ENCODE results near the gene RUNDC3A. TPM values are rescaled to one million over a fixed set of nuclear protein-coding genes. Genes with fewer than 3 reads are reported as not detected.

The RUNDC3A gene
- total RNA-seq, 1 experiment from 2014 or later = 5.2 TPM

- POLR2A ChIA-PET = interaction anchor here (0.7 kb wide), 2 partner anchors 91 to 160 kb away, joined by 3 to 4 read pairs; no protein-coding TSS in a partner anchor
Observed at GRCh38 chr17:44282264-44282663, 26.1 kb upstream of the RUNDC3A start.

GRCh38 chr17:44283344-44284023 lies 24.9 kb upstream of the RUNDC3A start:
- Mint-ChIP-seq H3K27me3 (ENCODE audit: low read depth) (no peaks in the 10 kb centered on the region; the same call in 1 of the 2 replicates), H3K27ac (no peak overlapping the region), H3K36me3 (no peaks in the 10 kb centered on the region), H3K9me3 (no peaks in the 10 kb centered on the region), H3K4me1 (peaks cover 22% of the 10 kb centered on the region), H3K4me3 (no peak overlapping the region)
- ChIA-PET POLR2A (no interaction called here), CTCF (no interaction called here)
- no peak for DNase-seq (ENCODE audit: low spot score)
- no peak for ATAC-seq
- TF ChIP-seq TEAD1 (CRISPR knock-in tag; IDR thresholded peaks at IDR 0.05) = no peak
- TF ChIP-seq HMGXB4 (CRISPR knock-in tag; IDR thresholded peaks at IDR 0.05) = no peak
- no peak for TF ChIP-seq AR (CRISPR knock-in tag; IDR thresholded peaks at IDR 0.05)
- TF ChIP-seq MYBL2 (CRISPR knock-in tag; IDR thresholded peaks at IDR 0.05) = no peak
- TF ChIP-seq ZNF121 (CRISPR knock-in tag; IDR thresholded peaks at IDR 0.05) = no peak
- no peak for TF ChIP-seq MAX (CRISPR knock-in tag; IDR thresholded peaks at IDR 0.05)
- TF ChIP-seq ERG (CRISPR knock-in tag; IDR thresholded peaks at IDR 0.05) = no peak
- TF ChIP-seq CREM (CRISPR knock-in tag; IDR thresholded peaks at IDR 0.05) = no peak
- no peak for TF ChIP-seq CREB1 (CRISPR knock-in tag; IDR thresholded peaks at IDR 0.05)
- TF ChIP-seq, protein P1, sequence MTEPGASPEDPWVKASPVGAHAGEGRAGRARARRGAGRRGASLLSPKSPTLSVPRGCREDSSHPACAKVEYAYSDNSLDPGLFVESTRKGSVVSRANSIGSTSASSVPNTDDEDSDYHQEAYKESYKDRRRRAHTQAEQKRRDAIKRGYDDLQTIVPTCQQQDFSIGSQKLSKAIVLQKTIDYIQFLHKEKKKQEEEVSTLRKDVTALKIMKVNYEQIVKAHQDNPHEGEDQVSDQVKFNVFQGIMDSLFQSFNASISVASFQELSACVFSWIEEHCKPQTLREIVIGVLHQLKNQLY (CRISPR knock-in tag; IDR thresholded peaks at IDR 0.05) = no peak
- TF ChIP-seq, protein P2, sequence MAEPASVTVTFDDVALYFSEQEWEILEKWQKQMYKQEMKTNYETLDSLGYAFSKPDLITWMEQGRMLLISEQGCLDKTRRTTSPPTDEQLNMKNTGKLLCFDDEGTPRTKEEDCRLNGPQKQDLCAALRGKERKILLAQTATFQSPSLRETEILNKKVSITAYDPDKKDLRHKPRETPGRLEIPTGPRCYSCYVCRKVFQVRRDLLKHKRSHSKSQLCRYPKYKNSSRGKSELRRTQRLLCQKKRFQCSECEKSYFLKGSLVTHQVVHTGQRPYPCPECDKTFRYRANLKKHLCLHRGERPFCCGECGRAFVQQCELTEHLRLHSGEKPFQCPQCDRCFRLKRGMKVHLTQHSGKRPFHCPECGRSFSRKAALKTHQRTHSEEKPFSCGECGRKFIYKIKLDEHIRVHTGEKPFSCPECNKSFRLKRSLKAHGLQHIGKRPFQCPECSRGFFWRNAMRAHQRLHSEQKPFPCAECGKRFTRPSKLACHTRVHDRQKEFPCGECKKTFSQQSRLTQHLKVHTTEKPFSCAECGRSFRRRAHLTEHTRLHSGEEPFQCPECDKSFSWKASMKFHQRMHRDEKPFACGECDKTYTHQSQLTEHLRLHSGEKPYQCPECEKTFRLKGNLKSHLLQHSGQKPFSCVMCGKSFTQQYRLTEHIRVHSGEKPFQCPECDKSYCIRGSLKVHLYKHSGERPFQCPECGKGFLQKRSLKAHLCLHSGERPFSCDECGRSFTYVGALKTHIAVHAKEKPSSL (CRISPR knock-in tag; conservative IDR thresholded peaks at IDR 0.05) = no peak
- TF ChIP-seq, protein P3, sequence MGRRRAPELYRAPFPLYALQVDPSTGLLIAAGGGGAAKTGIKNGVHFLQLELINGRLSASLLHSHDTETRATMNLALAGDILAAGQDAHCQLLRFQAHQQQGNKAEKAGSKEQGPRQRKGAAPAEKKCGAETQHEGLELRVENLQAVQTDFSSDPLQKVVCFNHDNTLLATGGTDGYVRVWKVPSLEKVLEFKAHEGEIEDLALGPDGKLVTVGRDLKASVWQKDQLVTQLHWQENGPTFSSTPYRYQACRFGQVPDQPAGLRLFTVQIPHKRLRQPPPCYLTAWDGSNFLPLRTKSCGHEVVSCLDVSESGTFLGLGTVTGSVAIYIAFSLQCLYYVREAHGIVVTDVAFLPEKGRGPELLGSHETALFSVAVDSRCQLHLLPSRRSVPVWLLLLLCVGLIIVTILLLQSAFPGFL (CRISPR knock-in tag; IDR thresholded peaks at IDR 0.05; ENCODE audit: borderline replicate concordance) = no peak

More at GRCh38 chr17:44282264-44282663, 26.1 kb upstream of the RUNDC3A start:
- no peaks in the 10 kb centered on the region for H3K36me3 Mint-ChIP-seq
- no peak for DNase-seq (ENCODE audit: low spot score)
- peaks cover 21% of the 10 kb centered on the region for H3K4me1 Mint-ChIP-seq
- CTCF ChIA-PET = interaction anchor here (0.6 to 2.7 kb wide), 3 partner anchors 36 to 93 kb away, joined by 3 to 8 read pairs (median 4); no protein-coding TSS in a partner anchor
- H3K27me3 Mint-ChIP-seq (ENCODE audit: low read depth) = no peaks in the 10 kb centered on the region
- no peaks in the 10 kb centered on the region for H3K9me3 Mint-ChIP-seq
- no peak overlapping the region for H3K27ac Mint-ChIP-seq
- no peak overlapping the region for H3K4me3 Mint-ChIP-seq
- no peak for ATAC-seq
- TF ChIP-seq ZSCAN18 (CRISPR knock-in tag; IDR thresholded peaks at IDR 0.05) (no peak), E2F5 (CRISPR knock-in tag; IDR thresholded peaks at IDR 0.05) (no peak), CBFB (CRISPR knock-in tag; IDR thresholded peaks at IDR 0.05; ENCODE audit: low read depth) (no peak), ZNF219 (CRISPR knock-in tag; IDR thresholded peaks at IDR 0.05; ENCODE audit: borderline replicate concordance) (no peak), SMAD4 (CRISPR knock-in tag; IDR thresholded peaks at IDR 0.05) (no peak), ZNF396 (CRISPR knock-in tag; IDR thresholded peaks at IDR 0.05; ENCODE audit: borderline replicate concordance) (no peak), USF1 (CRISPR knock-in tag; IDR thresholded peaks at IDR 0.05) (no peak)

Data from WTC11 (cell line).